GF-D8 (cell line): ENCODE results near the gene MAST2.
"Not testable (repeated sequence)": the region's sequence is repeated elsewhere in the genome, so short reads cannot be mapped to it uniquely, and the experiment has no call there.

ENCODE experiments used
- DNase-seq: peaks from one replicate; lab custom pipeline; 2025; lab: John Stamatoyannopoulos, UW

MAST2 gene

DNA sequence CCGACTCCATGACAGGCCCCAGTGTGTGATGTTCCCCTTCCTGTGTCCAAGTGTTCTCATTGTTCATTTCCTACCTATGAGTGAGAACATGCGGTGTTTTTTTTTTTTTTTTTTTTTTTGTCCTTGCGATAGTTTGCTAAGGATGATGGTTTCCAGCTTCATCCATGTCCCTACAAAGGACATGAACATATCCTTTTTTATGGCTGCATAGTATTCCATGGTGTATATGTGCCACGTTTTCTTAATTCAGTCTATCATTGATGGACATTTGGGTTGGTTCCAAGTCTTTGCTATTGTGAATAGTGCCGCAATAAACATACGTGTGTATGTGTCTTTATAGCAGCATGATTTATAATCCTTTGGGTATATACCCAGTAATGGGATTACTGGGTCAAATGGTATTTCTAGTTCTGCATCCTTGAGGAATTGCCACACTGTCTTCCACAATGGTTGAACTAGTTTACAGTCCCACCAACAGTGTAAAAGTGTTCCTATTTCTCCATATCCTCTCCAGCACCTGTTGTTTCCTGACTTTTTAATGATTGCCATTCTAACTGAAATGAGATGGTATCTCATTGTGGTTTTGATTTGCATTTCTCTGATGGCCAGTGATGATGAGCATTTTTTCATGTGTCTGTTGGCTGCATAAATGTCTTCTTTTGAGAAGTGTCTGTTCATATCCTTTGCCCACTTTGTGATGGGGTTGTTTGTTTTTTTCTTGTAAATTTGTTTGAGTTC is 54.5 kb downstream of the MAST2 start:
- DNase-seq: not testable (repeated sequence)

DNA sequence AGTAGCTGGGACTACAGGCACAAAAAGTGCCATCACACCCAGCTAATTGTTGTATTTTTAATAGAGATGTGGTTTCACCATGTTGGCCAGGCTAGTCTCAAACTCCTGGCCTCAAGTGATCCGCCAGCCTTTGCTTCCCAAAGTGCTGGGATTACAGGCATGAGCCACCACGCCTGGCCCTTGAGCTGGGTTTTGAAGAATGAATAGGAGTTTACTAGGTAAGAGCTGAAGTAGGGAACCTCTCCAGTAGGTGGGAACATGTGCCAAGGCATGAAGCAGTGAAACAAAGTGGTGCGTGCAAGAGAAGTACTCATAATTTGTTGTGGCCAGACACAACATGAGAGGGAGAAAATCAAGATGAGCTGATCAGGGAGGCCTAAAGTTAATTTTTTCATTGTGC is 55.8 kb downstream of the MAST2 start:
- DNase-seq: no peak

DNA sequence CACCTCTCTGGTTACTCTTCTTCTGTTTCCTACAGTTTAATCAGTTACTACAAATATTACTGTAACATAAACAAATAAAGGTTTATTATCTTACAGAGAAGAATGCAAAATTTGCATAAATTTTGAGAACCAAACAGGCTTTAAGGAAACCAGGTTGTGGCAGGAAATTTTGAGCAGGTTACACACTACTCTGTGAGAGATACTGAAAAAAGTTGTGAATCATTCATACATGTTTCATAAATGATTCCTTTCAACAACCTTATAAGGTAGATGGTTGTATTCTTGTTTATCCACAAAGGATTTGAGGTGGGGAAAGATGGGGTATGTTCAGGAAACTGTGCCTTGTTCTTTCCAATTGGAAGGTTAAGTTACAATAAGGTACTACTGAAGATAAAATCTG is 58.6 kb downstream of the MAST2 start:
- no peak for DNase-seq

DNA sequence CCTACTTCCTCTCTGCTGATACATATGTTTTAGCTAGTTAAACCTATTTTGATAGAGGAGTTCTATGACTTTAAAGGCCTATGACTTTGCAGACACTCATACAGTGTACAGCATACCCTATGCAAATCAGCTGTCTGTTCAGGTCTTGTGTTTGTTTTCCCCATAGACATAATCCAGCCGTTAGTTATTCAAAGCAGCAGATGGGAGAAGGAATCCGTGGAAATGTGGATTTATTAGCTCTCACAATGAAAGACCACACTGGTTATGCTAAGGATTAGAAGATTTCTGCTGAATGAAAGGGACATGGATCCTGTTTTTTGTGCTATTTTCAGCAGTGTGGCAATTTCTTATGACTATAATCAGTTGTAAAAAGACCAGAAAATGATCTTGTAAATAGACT is 59.8 kb downstream of the MAST2 start:
- DNase-seq: no peak

GRCh38 chr1:45864167-45865106 is 61.0 kb downstream of the MAST2 start:
- DNase-seq: no peak

GRCh38 chr1:45867697-45868348 is 64.4 kb downstream of the MAST2 start:
- no peak for DNase-seq

DNA sequence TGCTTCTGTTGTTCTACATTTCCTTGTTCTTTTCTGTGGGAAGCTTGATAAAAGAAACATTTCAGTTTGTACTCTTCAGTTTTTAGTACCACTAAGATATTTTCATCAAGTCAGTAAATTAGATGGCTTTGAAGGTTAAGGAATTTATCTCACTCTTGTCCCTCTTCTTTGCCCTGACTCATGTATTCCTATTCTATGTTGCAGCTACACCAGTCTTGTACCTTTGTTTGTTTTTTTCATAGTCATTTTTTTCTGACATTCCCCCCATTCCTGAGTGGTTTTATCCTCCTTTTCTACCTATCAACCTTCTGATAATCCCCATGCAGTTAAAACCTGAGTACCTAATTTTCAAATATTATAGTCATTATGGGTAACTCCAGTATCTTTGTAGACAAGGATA is 65.4 kb downstream of the MAST2 start:
- DNase-seq: no peak

DNA sequence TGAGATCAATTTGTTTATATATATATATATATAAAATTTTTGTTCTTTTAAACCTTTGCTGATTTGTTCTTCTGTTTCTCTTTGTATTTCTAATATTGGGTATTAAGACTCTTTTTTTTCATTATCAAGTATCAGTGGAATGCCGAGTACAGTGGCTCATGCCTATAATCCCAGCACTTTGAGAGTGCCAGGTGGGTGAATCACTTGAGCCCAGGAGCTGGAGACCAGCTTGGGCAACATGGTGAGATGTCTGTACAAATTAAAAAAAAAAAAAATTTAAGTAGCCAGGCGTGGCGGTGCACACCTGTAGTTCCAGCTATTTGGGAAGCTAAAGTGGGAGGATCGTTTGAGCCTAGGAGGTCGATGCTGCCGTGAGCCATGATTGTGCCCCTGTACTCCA is 67.1 kb downstream of the MAST2 start:
- DNase-seq: no peak

DNA sequence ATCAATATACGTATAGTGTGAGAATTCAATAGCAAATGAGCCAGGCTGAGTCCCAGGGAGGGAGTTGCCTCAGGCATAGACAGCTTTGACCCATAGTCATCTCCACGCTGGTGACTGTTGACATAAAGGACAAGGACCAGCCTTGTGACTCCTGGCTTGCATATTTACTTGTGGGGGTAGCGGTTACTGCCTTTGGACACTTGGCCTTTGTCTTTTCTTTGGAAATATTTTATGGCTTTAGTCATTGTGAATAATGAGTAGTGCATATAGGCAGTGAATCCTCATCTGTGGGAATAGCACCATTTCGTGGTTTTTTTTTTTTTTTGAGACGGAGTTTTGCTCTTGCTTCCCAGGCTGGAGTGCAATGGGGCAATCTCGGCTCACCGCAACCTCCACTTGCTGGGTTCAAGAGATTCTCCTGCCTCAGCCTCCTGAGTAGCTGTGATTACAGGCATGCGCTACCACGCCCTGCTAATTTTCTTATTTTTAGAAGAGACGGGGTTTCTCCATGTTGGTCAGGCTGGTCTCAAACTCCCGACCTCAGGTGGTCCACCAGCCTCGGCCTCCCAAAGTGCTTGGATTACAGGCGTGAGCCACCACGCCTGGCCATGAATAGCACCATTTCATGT is 68.9 kb downstream of the MAST2 start:
- not testable (repeated sequence) for DNase-seq

- DNase-seq: no peak
Measured at GRCh38 chr1:45876000-45876617, 72.7 kb downstream of the MAST2 start.

DNA sequence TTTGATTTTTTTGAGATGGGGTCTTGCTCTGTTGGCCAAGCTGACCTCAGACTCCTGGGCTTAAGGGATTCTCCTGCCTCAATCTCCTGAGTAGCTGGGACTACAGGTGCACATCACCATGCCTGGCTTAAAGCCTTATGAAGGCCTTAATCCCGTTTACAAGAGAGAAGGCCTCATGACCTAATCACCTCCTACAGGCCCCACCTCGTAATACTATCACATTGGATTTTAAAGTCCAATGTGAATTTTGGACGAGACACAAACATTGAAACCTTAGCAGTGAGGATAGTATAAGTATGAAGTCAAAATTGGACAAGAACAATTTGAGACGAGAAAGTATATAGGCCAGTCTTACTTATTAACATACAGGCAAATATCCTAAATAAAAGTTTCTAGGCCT is 73.9 kb downstream of the MAST2 start:
- DNase-seq: no peak

GRCh38 chr1:45879885-45880598 is 76.6 kb downstream of the MAST2 start:
- no peak for DNase-seq

GRCh38 chr1:45880930-45881329 is 77.5 kb downstream of the MAST2 start:
- no peak for DNase-seq

- DNase-seq: no peak
Measured at GRCh38 chr1:45883658-45884057, 80.2 kb downstream of the MAST2 start.

- no peak for DNase-seq
Measured at GRCh38 chr1:45884700-45885099, 81.3 kb downstream of the MAST2 start.

DNA sequence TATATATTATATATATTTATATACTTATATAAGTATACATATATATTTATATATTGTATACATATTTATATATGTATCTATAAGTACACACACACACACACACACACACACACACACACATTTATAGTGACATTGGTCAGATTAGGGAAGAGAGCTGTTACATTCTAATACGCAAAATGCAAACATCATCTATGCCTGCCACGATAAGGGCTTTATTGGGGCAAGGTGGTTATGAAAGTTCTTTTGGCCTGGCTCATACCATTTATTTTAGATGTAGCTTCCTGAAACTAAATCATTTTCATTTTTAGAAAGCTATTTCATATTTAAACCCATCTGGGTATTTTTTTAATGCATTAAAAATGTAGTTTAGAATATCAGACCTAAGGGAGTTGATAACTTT is 82.8 kb downstream of the MAST2 start:
- no peak for DNase-seq

- DNase-seq: no peak
Measured at GRCh38 chr1:45887156-45887842, 83.9 kb downstream of the MAST2 start.

GRCh38 chr1:45890078-45890477 is 86.7 kb downstream of the MAST2 start:
- no peak for DNase-seq

DNA sequence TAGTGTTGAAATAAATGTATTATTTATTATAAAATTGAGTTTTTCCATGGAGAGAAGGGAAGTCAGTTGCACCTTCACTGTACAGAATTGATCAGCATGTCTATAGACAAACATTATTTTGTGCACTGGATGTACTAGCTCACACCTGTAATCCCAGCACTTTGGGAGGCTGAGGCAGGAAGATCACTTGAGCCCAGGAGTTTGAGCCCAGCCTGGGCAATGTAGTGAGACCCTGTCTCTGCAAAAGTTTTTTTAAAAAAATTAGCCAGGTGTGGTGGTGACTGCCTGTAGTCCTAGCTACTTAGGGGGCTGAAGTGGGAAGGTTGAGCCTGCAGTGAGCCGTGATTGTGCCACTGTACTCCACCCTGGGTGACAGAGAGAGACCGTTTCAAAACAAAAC is 87.7 kb downstream of the MAST2 start:
- no peak for DNase-seq

DNA sequence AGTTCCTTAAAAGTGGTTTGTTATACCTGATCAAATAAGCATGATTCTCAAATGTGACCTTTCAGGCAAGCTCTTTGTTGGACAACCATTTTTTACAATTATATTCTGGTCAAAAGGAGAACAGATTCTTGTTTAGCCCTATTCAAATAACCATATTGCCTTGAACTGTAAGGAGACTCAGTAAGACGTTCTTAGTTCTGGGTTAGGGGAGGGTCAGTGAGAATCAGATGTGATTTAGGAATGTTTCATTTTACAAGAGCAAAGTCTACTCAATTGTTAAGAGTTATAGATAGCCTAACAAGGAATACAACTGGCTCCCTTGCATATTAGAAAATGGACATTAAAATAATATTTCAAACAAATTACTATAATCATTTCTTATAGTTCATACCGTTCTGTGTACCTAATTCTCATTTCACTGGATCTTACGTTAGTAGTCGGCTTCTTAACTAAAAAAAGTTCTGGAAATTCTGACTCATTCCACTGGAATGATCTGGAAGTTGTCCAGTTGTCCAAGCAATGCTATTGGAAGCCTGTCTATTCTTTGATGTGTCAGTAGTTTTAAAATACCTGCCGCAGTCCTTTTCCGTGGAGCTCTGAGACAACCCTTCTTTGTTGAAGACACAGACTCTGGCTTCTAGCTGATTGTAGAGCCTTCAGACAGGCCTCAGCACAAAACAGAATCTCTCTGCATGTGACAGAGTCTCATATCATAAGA is 88.8 kb downstream of the MAST2 start:
- DNase-seq: no peak
